Measurements from ENCODE around the gene KIF26A.

The KIF26A gene

DNA sequence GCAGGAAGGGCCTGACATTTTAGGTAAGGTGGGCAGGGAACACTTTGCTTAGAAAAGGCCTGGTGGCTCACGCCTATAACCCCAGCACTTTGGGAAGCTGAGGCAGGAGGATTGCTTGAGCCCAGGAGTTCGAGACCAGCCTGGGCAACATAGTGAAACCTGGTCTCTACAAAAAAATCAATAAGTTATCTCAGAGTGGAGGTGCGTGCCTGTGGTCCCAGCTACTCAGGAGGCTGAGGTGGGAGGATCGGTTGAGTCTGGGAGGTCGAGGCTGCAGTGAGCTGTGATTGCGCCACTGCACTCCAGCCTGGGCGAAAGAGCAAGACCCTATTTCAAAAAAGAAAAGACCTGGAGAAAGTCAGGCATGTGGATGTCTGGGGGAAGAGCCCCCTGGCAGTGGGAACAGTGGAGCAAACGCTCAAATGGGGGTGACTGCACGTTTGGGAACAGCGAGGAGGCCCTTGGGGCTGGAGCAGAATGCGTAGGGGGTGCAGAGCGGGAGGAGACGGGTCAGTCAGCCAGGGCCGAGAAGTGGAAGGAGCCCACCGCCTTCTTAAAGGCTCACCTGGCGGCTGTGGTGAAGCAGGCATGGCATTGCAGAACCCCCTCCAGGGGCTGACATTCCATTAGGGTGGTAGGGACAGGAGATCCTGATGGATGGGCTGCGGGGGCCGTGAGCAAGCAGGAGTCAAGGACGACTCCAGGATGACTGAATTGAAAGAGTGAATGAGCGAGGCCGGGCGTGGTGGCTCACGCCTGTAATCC lies 6.2 kb upstream of the KIF26A start:
- no peak overlapping the region for H2AFZ ChIP-seq (ENCODE audit: low read depth, low read length)
- H3K4me1 ChIP-seq (ENCODE audit: low read length), result no peaks in the 10 kb centered on the region
- no peak overlapping the region for H3K4me2 ChIP-seq (ENCODE audit: low read length)
- H3K27ac ChIP-seq (ENCODE audit: low read length), result no peak overlapping the region
- TF ChIP-seq, protein P1, sequence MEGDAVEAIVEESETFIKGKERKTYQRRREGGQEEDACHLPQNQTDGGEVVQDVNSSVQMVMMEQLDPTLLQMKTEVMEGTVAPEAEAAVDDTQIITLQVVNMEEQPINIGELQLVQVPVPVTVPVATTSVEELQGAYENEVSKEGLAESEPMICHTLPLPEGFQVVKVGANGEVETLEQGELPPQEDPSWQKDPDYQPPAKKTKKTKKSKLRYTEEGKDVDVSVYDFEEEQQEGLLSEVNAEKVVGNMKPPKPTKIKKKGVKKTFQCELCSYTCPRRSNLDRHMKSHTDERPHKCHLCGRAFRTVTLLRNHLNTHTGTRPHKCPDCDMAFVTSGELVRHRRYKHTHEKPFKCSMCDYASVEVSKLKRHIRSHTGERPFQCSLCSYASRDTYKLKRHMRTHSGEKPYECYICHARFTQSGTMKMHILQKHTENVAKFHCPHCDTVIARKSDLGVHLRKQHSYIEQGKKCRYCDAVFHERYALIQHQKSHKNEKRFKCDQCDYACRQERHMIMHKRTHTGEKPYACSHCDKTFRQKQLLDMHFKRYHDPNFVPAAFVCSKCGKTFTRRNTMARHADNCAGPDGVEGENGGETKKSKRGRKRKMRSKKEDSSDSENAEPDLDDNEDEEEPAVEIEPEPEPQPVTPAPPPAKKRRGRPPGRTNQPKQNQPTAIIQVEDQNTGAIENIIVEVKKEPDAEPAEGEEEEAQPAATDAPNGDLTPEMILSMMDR (IDR thresholded peaks at IDR 0.05; ENCODE audit: low read depth, low read length), result no peak
- TF ChIP-seq EZH2phosphoT487 (IDR thresholded peaks at IDR 0.05; ENCODE audit: low read depth), result no peak
- no peak overlapping the region for H3K9ac ChIP-seq (ENCODE audit: low read length)
- no peaks in the 10 kb centered on the region for H4K20me1 ChIP-seq (ENCODE audit: insufficient read depth, low read length)
- no peaks in the 10 kb centered on the region for H3K36me3 ChIP-seq (replicated peaks; ENCODE audit: low read depth, low read length)
- peaks cover 6% of the 10 kb centered on the region; the same call in 1 of the 2 replicates for H3K9me3 ChIP-seq (ENCODE audit: insufficient read depth, low read length)
- no peak overlapping the region for H3K4me3 ChIP-seq (ENCODE audit: low read length)
- no peaks in the 10 kb centered on the region for H3K79me2 ChIP-seq (ENCODE audit: low read length)
- H3K27me3 ChIP-seq (ENCODE audit: low read depth, low read length), result no peaks in the 10 kb centered on the region

DNA sequence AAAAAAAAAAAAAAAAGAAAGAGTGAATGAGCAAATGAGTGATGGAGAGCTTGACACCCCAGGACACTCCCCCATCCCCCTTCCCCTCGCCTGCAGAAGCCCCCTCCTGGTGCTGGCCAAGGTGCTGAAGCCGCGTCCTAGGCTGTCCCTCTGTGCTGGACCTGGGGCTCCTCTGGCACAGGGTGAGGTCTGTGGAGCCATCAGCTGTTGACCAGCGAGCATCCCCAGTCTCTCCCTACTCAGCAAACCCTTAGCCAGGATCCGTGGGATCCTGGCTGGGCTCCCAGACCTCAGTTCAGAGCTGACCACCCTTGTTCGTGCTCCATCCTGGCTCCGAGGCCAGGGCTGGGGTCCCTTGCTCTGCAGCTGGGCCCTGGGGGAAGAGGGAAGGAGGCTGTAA lies 5.4 kb upstream of the KIF26A start:
- Histone ChIP-seq H3K79me2 (ENCODE audit: low read length) (no peaks in the 10 kb centered on the region), H3K27ac (ENCODE audit: low read length) (no peak overlapping the region), H2AFZ (ENCODE audit: low read depth, low read length) (no peak overlapping the region), H3K4me3 (ENCODE audit: low read length) (no peak overlapping the region), H3K27me3 (ENCODE audit: low read depth, low read length) (no peaks in the 10 kb centered on the region), H3K9me3 (ENCODE audit: insufficient read depth, low read length) (peaks cover 6% of the 10 kb centered on the region; the same call in 1 of the 2 replicates), H3K4me1 (ENCODE audit: low read length) (no peaks in the 10 kb centered on the region), H3K36me3 (replicated peaks; ENCODE audit: low read depth, low read length) (no peaks in the 10 kb centered on the region), H4K20me1 (ENCODE audit: insufficient read depth, low read length) (no peaks in the 10 kb centered on the region), H3K4me2 (ENCODE audit: low read length) (no peak overlapping the region), H3K9ac (ENCODE audit: low read length) (no peak overlapping the region)
- no peak for TF ChIP-seq EZH2phosphoT487 (IDR thresholded peaks at IDR 0.05; ENCODE audit: low read depth)
- TF ChIP-seq, protein P1 (IDR thresholded peaks at IDR 0.05; ENCODE audit: low read depth, low read length), result no peak

DNA sequence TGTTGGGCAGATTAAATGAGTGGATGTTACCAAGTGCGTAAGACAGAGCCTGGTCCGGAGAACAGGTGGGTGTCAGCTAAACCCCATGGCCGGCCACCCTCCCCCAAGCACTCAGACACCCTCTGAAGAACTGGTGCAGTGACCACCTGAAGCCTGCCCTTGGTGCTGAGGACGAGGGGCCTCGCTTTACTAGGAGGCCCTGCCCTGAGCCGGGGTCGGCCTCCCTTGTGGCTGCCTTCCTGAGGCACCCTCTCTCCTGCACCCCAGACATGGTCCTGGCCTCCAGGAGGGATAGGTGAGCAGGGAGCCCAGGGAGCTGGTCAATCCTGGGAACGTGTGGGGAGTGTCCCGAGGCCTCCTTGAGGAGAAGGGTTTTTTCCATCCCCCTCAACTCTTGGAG lies 4.9 kb upstream of the KIF26A start:
- Histone ChIP-seq H2AFZ (ENCODE audit: low read depth, low read length) (no peak overlapping the region), H3K79me2 (ENCODE audit: low read length) (no peaks in the 10 kb centered on the region), H3K9me3 (ENCODE audit: insufficient read depth, low read length) (peaks cover 6% of the 10 kb centered on the region; the same call in 1 of the 2 replicates), H3K9ac (ENCODE audit: low read length) (no peak overlapping the region), H3K4me2 (ENCODE audit: low read length) (no peak overlapping the region), H3K4me3 (ENCODE audit: low read length) (no peak overlapping the region), H3K36me3 (replicated peaks; ENCODE audit: low read depth, low read length) (no peaks in the 10 kb centered on the region), H3K27me3 (ENCODE audit: low read depth, low read length) (no peaks in the 10 kb centered on the region), H4K20me1 (ENCODE audit: insufficient read depth, low read length) (no peaks in the 10 kb centered on the region), H3K27ac (ENCODE audit: low read length) (no peak overlapping the region), H3K4me1 (ENCODE audit: low read length) (no peaks in the 10 kb centered on the region)
- TF ChIP-seq, protein P1 (IDR thresholded peaks at IDR 0.05; ENCODE audit: low read depth, low read length), result no peak
- TF ChIP-seq EZH2phosphoT487 (IDR thresholded peaks at IDR 0.05; ENCODE audit: low read depth), result no peak

DNA sequence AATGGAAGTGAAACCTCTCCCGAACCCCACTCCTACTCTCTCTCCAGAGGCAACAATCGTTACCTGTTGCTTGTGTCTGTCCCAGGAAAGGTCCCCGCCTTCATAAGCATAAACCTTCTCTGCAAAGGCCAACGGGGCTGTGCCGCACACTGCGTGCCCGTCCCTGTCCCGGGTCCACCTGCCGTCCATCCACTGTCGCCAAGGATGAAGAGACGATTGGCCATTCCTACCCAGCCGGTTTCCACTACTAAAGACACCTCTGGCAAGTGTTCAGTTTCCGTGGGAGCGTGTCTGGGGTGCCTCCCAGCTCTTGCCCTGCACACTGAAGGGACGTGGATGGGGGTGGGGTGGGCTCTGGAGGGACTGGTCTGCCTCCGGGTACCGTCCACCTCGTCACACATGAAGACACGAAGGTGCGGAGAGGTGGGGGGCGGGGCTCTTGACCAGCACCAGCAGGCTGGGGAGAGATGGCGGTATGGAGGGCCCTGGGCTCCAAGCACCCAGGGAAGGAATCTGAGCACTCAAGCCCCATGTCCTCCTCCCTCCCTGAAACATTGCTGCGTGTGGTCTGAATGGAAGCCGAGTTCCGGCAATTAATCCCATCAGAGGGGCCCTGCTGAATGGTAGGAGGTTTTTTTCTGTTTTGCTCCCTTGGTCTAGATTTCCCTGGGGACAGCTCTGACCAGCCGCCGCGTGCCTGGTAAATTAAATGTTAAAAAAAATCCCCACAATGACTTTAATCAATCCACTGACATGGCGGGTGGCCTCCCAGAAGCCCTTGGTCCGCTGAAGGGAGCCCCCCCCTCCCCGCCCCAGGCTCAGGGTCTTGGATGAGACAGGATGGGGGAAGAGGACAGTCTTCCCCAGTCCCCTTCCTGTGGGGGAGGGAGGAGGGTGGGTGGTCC lies 4.1 kb upstream of the KIF26A start:
- H3K4me1 ChIP-seq (ENCODE audit: low read length), result no peaks in the 10 kb centered on the region
- no peaks in the 10 kb centered on the region for H4K20me1 ChIP-seq (ENCODE audit: insufficient read depth, low read length)
- H3K36me3 ChIP-seq (replicated peaks; ENCODE audit: low read depth, low read length), result no peaks in the 10 kb centered on the region
- H3K27ac ChIP-seq (ENCODE audit: low read length), result no peak overlapping the region
- no peaks in the 10 kb centered on the region for H3K79me2 ChIP-seq (ENCODE audit: low read length)
- TF ChIP-seq, protein P1 (IDR thresholded peaks at IDR 0.05; ENCODE audit: low read depth, low read length), result no peak
- TF ChIP-seq EZH2phosphoT487 (IDR thresholded peaks at IDR 0.05; ENCODE audit: low read depth), result no peak
- no peak overlapping the region for H3K4me2 ChIP-seq (ENCODE audit: low read length)
- H3K9ac ChIP-seq (ENCODE audit: low read length), result no peak overlapping the region
- H3K4me3 ChIP-seq (ENCODE audit: low read length), result no peak overlapping the region
- H2AFZ ChIP-seq (ENCODE audit: low read depth, low read length), result no peak overlapping the region
- no peaks in the 10 kb centered on the region for H3K27me3 ChIP-seq (ENCODE audit: low read depth, low read length)
- H3K9me3 ChIP-seq (ENCODE audit: insufficient read depth, low read length), result peaks cover 6% of the 10 kb centered on the region; the same call in 1 of the 2 replicates

Measured in OCI-LY3 (cell line).